T-helper 22 cell (primary cell): ENCODE measurements around the gene IFI35.
"Not testable (repeated sequence)": the region's sequence is repeated elsewhere in the genome, so short reads cannot be mapped to it uniquely, and the experiment has no call there.

Experiments
- DNase-seq: peaks from one replicate; pipeline ENCODE4 v3.0.0-alpha.2; 2020; ENCODE audit warnings: low read depth

IFI35 gene

GRCh38 chr17:42997984-42998938 is 8.3 kb upstream of the IFI35 start, which contains the start of gene RPL27:
Gene RPL27, plus strand, starts transcription at chr17:42998419. Its CDS starts 332 bp downstream, at chr17:42998751.
- DNase-seq, result peak; percentile 97

- DNase-seq, result no peak
Observed at GRCh38 chr17:42999003-42999525, 7.5 kb upstream of the IFI35 start.

GRCh38 chr17:43000894-43001293 is 5.7 kb upstream of the IFI35 start:
- DNase-seq, result not testable (repeated sequence)

- no peak for DNase-seq
Observed at GRCh38 chr17:43003542-43004172, 2.9 kb upstream of the IFI35 start.

- no peak for DNase-seq
Observed at GRCh38 chr17:43010667-43011308, 4.2 kb downstream of the IFI35 start.

- DNase-seq, result no peak
Observed at GRCh38 chr17:43011728-43012472, 5.3 kb downstream of the IFI35 start.

GRCh38 chr17:43013296-43013695 is 6.7 kb downstream of the IFI35 start:
- no peak for DNase-seq

- DNase-seq, result no peak
Observed at GRCh38 chr17:43014020-43014648, 7.5 kb downstream of the IFI35 start.

- DNase-seq, result no peak
Observed at GRCh38 chr17:43014649-43015542, 8.3 kb downstream of the IFI35 start.

- DNase-seq, result no peak
Observed at GRCh38 chr17:43015579-43015978, 9.0 kb downstream of the IFI35 start.

GRCh38 chr17:43016216-43016615 is 9.6 kb downstream of the IFI35 start:
- no peak for DNase-seq

GRCh38 chr17:43018008-43018853 is 11.6 kb downstream of the IFI35 start:
- DNase-seq, result peak; percentile 51

GRCh38 chr17:43018932-43019331 is 12.3 kb downstream of the IFI35 start:
- DNase-seq, result no peak

GRCh38 chr17:43019418-43019817 is 12.8 kb downstream of the IFI35 start:
- no peak for DNase-seq

- no peak for DNase-seq
Observed at GRCh38 chr17:43020030-43020621, 13.5 kb downstream of the IFI35 start.

- no peak for DNase-seq
Observed at GRCh38 chr17:43020789-43021740, 14.5 kb downstream of the IFI35 start.

- DNase-seq, result peak; percentile 43
Observed at GRCh38 chr17:43021741-43022512, 15.3 kb downstream of the IFI35 start, which contains the start of gene VAT1. Gene VAT1, minus strand, starts transcription at chr17:43022385. Its CDS starts 63 bp downstream, at chr17:43022322.
